ENCODE results near the gene ITLN2.
"Not testable (repeated sequence)": the region's sequence is repeated elsewhere in the genome, so short reads cannot be mapped to it uniquely, and the experiment has no call there.

ITLN2 gene

GRCh38 chr1:160904783-160905616, 49.6 kb downstream of the ITLN2 start:
- no peak for DNase-seq

GRCh38 chr1:160902251-160902650, 52.4 kb downstream of the ITLN2 start:
- not testable (repeated sequence) for DNase-seq

DNA sequence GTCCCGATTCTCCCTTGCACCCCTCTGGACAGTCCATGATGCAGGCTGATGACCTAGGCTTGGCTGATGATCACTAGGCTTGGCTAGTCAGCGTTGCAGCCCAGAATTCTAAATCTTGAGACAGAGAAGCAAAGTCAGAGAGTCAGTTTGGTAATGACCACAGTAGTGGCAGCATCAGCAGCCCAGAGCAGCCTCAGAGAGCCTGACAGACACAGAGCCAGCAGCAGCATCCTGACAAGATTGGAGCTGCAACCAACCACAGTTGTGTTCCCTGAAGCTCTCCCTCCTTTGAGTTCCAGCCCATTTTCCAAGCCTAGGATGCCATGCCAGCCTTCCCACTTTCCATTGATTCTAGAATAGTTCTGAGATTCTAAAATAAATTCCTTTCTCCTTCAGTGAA, 52.8 kb downstream of the ITLN2 start:
- DNase-seq: no peak

GRCh38 chr1:160900683-160901082, 53.9 kb downstream of the ITLN2 start:
- not testable (repeated sequence) for DNase-seq
